ENCODE measurements around the gene PLA2G4B. TPM values are rescaled to one million over a fixed set of nuclear protein-coding genes. Genes with fewer than 3 reads are reported as not detected.

The PLA2G4B gene
- total RNA-seq, 1 experiment from 2014 or later = 3.7 TPM

- H3K9me3 Mint-ChIP-seq = no peaks in the 10 kb centered on the region
- H3K14ac ChIP-seq (ENCODE audit: insufficient read depth, low read length) = no peak overlapping the region
- H3K56ac ChIP-seq (ENCODE audit: insufficient read length, low read depth, low read length) = no peak overlapping the region
- no peak overlapping the region for H3K4me3 Mint-ChIP-seq
- H4K91ac ChIP-seq (ENCODE audit: insufficient read length, low read depth, low read length) = no peak overlapping the region
- H2AK5ac ChIP-seq (ENCODE audit: insufficient read length, low read length) = no peak overlapping the region
- no peak overlapping the region for H4K8ac ChIP-seq (replicated peaks; ENCODE audit: insufficient read length, low read depth, low read length)
- H3K4me1 ChIP-seq (ENCODE audit: insufficient read depth, low read length) = no peaks in the 10 kb centered on the region
- H4K5ac ChIP-seq (ENCODE audit: insufficient read length, low read depth, low read length) = no peak overlapping the region
- H3K23ac ChIP-seq (ENCODE audit: insufficient read length, low read depth, low read length) = no peak overlapping the region
- TF ChIP-seq, protein P1, sequence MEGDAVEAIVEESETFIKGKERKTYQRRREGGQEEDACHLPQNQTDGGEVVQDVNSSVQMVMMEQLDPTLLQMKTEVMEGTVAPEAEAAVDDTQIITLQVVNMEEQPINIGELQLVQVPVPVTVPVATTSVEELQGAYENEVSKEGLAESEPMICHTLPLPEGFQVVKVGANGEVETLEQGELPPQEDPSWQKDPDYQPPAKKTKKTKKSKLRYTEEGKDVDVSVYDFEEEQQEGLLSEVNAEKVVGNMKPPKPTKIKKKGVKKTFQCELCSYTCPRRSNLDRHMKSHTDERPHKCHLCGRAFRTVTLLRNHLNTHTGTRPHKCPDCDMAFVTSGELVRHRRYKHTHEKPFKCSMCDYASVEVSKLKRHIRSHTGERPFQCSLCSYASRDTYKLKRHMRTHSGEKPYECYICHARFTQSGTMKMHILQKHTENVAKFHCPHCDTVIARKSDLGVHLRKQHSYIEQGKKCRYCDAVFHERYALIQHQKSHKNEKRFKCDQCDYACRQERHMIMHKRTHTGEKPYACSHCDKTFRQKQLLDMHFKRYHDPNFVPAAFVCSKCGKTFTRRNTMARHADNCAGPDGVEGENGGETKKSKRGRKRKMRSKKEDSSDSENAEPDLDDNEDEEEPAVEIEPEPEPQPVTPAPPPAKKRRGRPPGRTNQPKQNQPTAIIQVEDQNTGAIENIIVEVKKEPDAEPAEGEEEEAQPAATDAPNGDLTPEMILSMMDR (conservative IDR thresholded peaks at IDR 0.05) = no peak
- no peaks in the 10 kb centered on the region for H3K79me2 ChIP-seq (ENCODE audit: insufficient read depth, low read length)
- H3K4me1 Mint-ChIP-seq = peaks cover 4 to 12% of the 10 kb centered on the region in 2 experiments; a peak in 3 of 4 replicates
- H3K9ac ChIP-seq (ENCODE audit: extremely low read depth, insufficient read length, low read length) = no peak overlapping the region
- H4K20me1 ChIP-seq (ENCODE audit: control insufficient read depth, insufficient read depth, insufficient read length) = no peaks in the 10 kb centered on the region
- no peak overlapping the region for H3K4ac ChIP-seq (ENCODE audit: low read depth, low read length)
- peaks cover 3 to 17% (median 5%) of the 10 kb centered on the region in 3 experiments; a peak in 5 of 7 replicates for H3K36me3 Mint-ChIP-seq (ENCODE audit: insufficient read depth in 1 of 3, low read depth in 3 of 3)
- no peak overlapping the region for H3K27ac ChIP-seq (ENCODE audit: insufficient read length, low read depth, low read length)
- no peak overlapping the region for H3T11ph ChIP-seq (ENCODE audit: low read length)
- no peak overlapping the region for H3K27ac Mint-ChIP-seq
- no peak overlapping the region for H2BK120ac ChIP-seq (ENCODE audit: low read depth, low read length, poor library complexity, severe bottlenecking)
- H2BK5ac ChIP-seq (ENCODE audit: insufficient read length, low read length) = no peak overlapping the region
- no peak overlapping the region for H2BK15ac ChIP-seq (ENCODE audit: low read depth, low read length)
- no peak overlapping the region for H2BK12ac ChIP-seq (ENCODE audit: insufficient read length, low read depth, low read length)
- no CpG with 5 or more reads among the region's 4 CpGs for WGBS (ENCODE audit: extremely low coverage, insufficient read length, low lambda C conversion rate)
- no peak overlapping the region for H2AFZ ChIP-seq (ENCODE audit: low read length)
- no peak overlapping the region for H3K18ac ChIP-seq (ENCODE audit: insufficient read length, low read depth, low read length)
- no peak overlapping the region for H3K4me2 ChIP-seq (ENCODE audit: insufficient read depth, insufficient read length, low read length)
- DNase-seq = no peak
- H3K79me1 ChIP-seq (ENCODE audit: insufficient read depth, low read depth, low read length, poor library complexity, severe bottlenecking) = no peaks in the 10 kb centered on the region
- H3K27me3 ChIP-seq (ENCODE audit: insufficient read depth, low read length) = no peaks in the 10 kb centered on the region
- no peak overlapping the region for H2BK20ac ChIP-seq (ENCODE audit: low read depth, low read length, poor library complexity, severe bottlenecking)
- H3K27me3 Mint-ChIP-seq (ENCODE audit: low read depth) = no peaks in the 10 kb centered on the region
- no peaks in the 10 kb centered on the region for H3K9me3 ChIP-seq (ENCODE audit: control insufficient read depth, low read depth, low read length)
- H3K23me2 ChIP-seq (ENCODE audit: insufficient read length, low read depth, low read length, poor library complexity, severe bottlenecking) = no peaks in the 10 kb centered on the region
These were observed 16.8 kb upstream of the PLA2G4B start for GRCh38 chr15:41821831-41822230.
